PC-9 (cell line): ENCODE data around the gene ZNF407. TPM values are rescaled to one million over a fixed set of nuclear protein-coding genes. Genes with fewer than 3 reads are reported as not detected.

Source experiments
- BruUV-seq: library from RNA; stranded (reverse); fragments of 400-500 nt; replicated peaks from 2 replicates; lab custom pipeline; 2021; lab: Mats Ljungman, UMichigan
- CTCF ChIA-PET: fragments of 300-600 bp; sonication (Branson Sonifier 250); formaldehyde crosslinking; loops from one replicate; lab custom pipeline; 2022; ENCODE audit warnings: antibody characterized with exemption; lab: Charles Lee
- POLR2A ChIA-PET: fragments of 300-600 bp; sonication (Branson Sonifier 250); formaldehyde crosslinking; loops from one replicate; lab custom pipeline; 2022; ENCODE audit warnings: antibody characterized with exemption; ENCODE audit not compliant: unreplicated experiment; lab: Charles Lee
- DNase-seq, 2 experiments: peaks; one replicate each; pipeline versions ENCODE4 v3.0.0 to v3.0.0-alpha.2; 2015 to 2022; ENCODE audit warnings: mixed read lengths in 1 of 2
- H2AFZ ChIP-seq: fragments of 200-600 bp; sonication (generic); 2 replicates; pipeline ENCODE4 v1.8.1; 2017; ENCODE audit warnings: antibody characterized with exemption
- H3F3A ChIP-seq: fragments of 200-600 bp; sonication (generic); 2 replicates; pipeline ENCODE4 v1.8.1; 2017; ENCODE audit warnings: antibody characterized with exemption, mild to moderate bottlenecking, low read depth; ENCODE audit not compliant: insufficient read depth
- H3K27ac ChIP-seq: fragments of 200-600 bp; sonication (generic); 2 replicates; pipeline ENCODE4 v1.6.1; 2016; ENCODE audit warnings: mixed run types
- H3K27me3 ChIP-seq: fragments of 200-600 bp; sonication (generic); 2 replicates; pipeline ENCODE4 v1.6.1; 2016; ENCODE audit warnings: low read depth, mixed run types; ENCODE audit not compliant: insufficient read depth
- H3K36me3 ChIP-seq: fragments of 200-600 bp; sonication (generic); 2 replicates; pipeline ENCODE4 v1.6.1; 2016; ENCODE audit warnings: low read depth, mixed run types
- H3K4me1 ChIP-seq: fragments of 200-600 bp; sonication (generic); replicated peaks from 2 replicates; pipeline ENCODE4 v1.6.1; 2016; ENCODE audit warnings: mixed run types; ENCODE audit not compliant: insufficient read depth
- H3K4me2 ChIP-seq: fragments of 200-600 bp; sonication (generic); 2 replicates; pipeline ENCODE4 v1.6.1; 2017; ENCODE audit warnings: mixed run types
- H3K4me3 ChIP-seq: fragments of 200-600 bp; sonication (generic); 2 replicates; pipeline ENCODE4 v1.6.1; 2016; ENCODE audit warnings: mixed run types
- H3K79me2 ChIP-seq: fragments of 200-600 bp; sonication (generic); 2 replicates; pipeline ENCODE4 v1.6.1; 2017; ENCODE audit warnings: low read depth, mixed run types
- H3K9me2 ChIP-seq: fragments of 200-600 bp; sonication (generic); 2 replicates; pipeline ENCODE4 v1.8.1; 2017; ENCODE audit warnings: mild to moderate bottlenecking; ENCODE audit not compliant: insufficient read depth
- H3K9me3 ChIP-seq: fragments of 200-600 bp; sonication (generic); 2 replicates; pipeline ENCODE4 v1.8.1; 2016; ENCODE audit warnings: low read depth; ENCODE audit not compliant: insufficient read depth
- H4K20me1 ChIP-seq: fragments of 200-600 bp; sonication (generic); 2 replicates; pipeline ENCODE4 v1.8.1; 2017; ENCODE audit not compliant: insufficient read depth
- CTCF ChIP-seq: fragments of 200-600 bp; sonication (generic); conservative IDR thresholded peaks from 2 replicates; pipeline ENCODE4 v1.6.1; 2017; ENCODE audit warnings: mixed run types, antibody characterized with exemption, mild to moderate bottlenecking, moderate library complexity
- EZH2 ChIP-seq: fragments of 200-600 bp; sonication (generic); IDR thresholded peaks from 2 replicates; pipeline ENCODE4 v1.8.0; 2017; ENCODE audit warnings: antibody characterized with exemption, low read depth
- intact Hi-C: fragments of 100-400 bp; cut with micrococcal nuclease; formaldehyde crosslinking; loops from one replicate; pipeline ENCODE4 v1.10.0; 2022; ENCODE audit not compliant: unreplicated experiment
- total RNA-seq: library from RNA; stranded (reverse); gene quantifications from 2 replicates; pipeline ENCODE4 v1.2.3, GENCODE V29; 2021

ZNF407 gene
- total RNA-seq, 1 experiment from 2014 or later = 13.4 TPM

- BruUV-seq = no TSS peak
- ChIA-PET POLR2A (interaction anchor here (0.7 kb wide), 1 partner anchor 61 kb away, joined by 4 read pairs; no protein-coding TSS in a partner anchor), CTCF (no interaction called here)
These were observed 344.7 kb downstream of the ZNF407 start for GRCh38 chr18:74942319-74942910.

GRCh38 chr18:74944676-74945075, 347.0 kb downstream of the ZNF407 start:
- TF ChIP-seq CTCF (no peak), EZH2 (no peak)
- no peak overlapping the region for H2AFZ ChIP-seq

More at GRCh38 chr18:74942319-74942910, 344.7 kb downstream of the ZNF407 start:
- Histone ChIP-seq H4K20me1 (no peaks in the 10 kb centered on the region), H2AFZ (no peak overlapping the region), H3K79me2 (no peaks in the 10 kb centered on the region), H3F3A (no peaks in the 10 kb centered on the region), H3K27me3 (no peaks in the 10 kb centered on the region), H3K27ac (no peak overlapping the region), H3K4me1 (peaks cover 10% of the 10 kb centered on the region; the same call in 1 of the 2 replicates), H3K9me3 (no peaks in the 10 kb centered on the region), H3K36me3 (no peaks in the 10 kb centered on the region), H3K4me2 (no peak overlapping the region), H3K4me3 (no peak overlapping the region), H3K9me2 (no peaks in the 10 kb centered on the region)
- intact Hi-C loops = no loop called here
- DNase-seq = no peak
- TF ChIP-seq EZH2 (no peak), CTCF (no peak)

GRCh38 chr18:74945774-74946545, 348.3 kb downstream of the ZNF407 start:
- DNase-seq = no peak
- peaks cover 14% of the 10 kb centered on the region for H3K4me1 ChIP-seq

More at GRCh38 chr18:74944676-74945075, 347.0 kb downstream of the ZNF407 start:
- H3K4me3 ChIP-seq = no peak overlapping the region
- no peaks in the 10 kb centered on the region for H3K27me3 ChIP-seq
- POLR2A ChIA-PET = no interaction called here
- no peaks in the 10 kb centered on the region for H3K9me3 ChIP-seq
- no peaks in the 10 kb centered on the region for H4K20me1 ChIP-seq
- CTCF ChIA-PET = no interaction called here
- no peak for DNase-seq
- no peaks in the 10 kb centered on the region for H3K36me3 ChIP-seq
- H3K27ac ChIP-seq = no peak overlapping the region
- no peaks in the 10 kb centered on the region for H3K9me2 ChIP-seq
- intact Hi-C loops = no loop called here
- BruUV-seq = no TSS peak
- H3F3A ChIP-seq = no peaks in the 10 kb centered on the region
- no peak overlapping the region for H3K4me2 ChIP-seq
- H3K79me2 ChIP-seq = no peaks in the 10 kb centered on the region
- H3K4me1 ChIP-seq = peaks cover 10% of the 10 kb centered on the region; the same call in 1 of the 2 replicates

More at GRCh38 chr18:74945774-74946545, 348.3 kb downstream of the ZNF407 start:
- Histone ChIP-seq H3K79me2 (no peaks in the 10 kb centered on the region), H4K20me1 (no peaks in the 10 kb centered on the region), H3K9me2 (no peaks in the 10 kb centered on the region), H3K27me3 (no peaks in the 10 kb centered on the region), H3F3A (no peaks in the 10 kb centered on the region), H2AFZ (no peak overlapping the region), H3K36me3 (no peaks in the 10 kb centered on the region), H3K9me3 (no peaks in the 10 kb centered on the region), H3K27ac (no peak overlapping the region), H3K4me2 (no peak overlapping the region), H3K4me3 (no peak overlapping the region)
- intact Hi-C loops = no loop called here
- no TSS peak for BruUV-seq
- TF ChIP-seq EZH2 (no peak), CTCF (no peak)
- ChIA-PET CTCF (interaction anchor here (0.6 kb wide), 1 partner anchor 56 kb away, joined by 3 read pairs; no protein-coding TSS in a partner anchor), POLR2A (no interaction called here)
